ENCODE measurements around the gene RRP8.

DNA sequence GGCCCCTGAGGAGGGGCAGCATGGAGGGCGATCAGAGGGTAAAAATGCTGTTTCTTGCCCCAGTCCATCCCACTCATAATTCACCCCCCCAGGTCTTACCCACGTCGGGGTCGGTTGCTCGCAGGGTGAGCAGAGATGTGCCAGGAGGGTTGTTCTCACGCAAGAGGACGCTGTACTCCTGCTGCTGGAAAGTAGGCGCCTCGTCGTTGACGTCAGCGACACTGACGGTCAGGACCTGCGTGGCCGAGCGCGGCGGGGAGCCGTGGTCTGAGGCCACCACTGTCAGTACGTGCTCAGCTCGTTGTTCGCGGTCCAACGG, 26.1 kb upstream of the RRP8 start:
- TF ChIP-seq, protein P1, sequence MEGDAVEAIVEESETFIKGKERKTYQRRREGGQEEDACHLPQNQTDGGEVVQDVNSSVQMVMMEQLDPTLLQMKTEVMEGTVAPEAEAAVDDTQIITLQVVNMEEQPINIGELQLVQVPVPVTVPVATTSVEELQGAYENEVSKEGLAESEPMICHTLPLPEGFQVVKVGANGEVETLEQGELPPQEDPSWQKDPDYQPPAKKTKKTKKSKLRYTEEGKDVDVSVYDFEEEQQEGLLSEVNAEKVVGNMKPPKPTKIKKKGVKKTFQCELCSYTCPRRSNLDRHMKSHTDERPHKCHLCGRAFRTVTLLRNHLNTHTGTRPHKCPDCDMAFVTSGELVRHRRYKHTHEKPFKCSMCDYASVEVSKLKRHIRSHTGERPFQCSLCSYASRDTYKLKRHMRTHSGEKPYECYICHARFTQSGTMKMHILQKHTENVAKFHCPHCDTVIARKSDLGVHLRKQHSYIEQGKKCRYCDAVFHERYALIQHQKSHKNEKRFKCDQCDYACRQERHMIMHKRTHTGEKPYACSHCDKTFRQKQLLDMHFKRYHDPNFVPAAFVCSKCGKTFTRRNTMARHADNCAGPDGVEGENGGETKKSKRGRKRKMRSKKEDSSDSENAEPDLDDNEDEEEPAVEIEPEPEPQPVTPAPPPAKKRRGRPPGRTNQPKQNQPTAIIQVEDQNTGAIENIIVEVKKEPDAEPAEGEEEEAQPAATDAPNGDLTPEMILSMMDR (IDR thresholded peaks at IDR 0.05 in 2 of 3, conservative IDR thresholded peaks at IDR 0.05 in 1 of 3; ENCODE audit: insufficient read depth in 2 of 3, low read depth in 1 of 3, low read length in 3 of 3): no peak
- TF ChIP-seq GATAD2A (IDR thresholded peaks at IDR 0.05): no peak
- TF ChIP-seq, protein P2, sequence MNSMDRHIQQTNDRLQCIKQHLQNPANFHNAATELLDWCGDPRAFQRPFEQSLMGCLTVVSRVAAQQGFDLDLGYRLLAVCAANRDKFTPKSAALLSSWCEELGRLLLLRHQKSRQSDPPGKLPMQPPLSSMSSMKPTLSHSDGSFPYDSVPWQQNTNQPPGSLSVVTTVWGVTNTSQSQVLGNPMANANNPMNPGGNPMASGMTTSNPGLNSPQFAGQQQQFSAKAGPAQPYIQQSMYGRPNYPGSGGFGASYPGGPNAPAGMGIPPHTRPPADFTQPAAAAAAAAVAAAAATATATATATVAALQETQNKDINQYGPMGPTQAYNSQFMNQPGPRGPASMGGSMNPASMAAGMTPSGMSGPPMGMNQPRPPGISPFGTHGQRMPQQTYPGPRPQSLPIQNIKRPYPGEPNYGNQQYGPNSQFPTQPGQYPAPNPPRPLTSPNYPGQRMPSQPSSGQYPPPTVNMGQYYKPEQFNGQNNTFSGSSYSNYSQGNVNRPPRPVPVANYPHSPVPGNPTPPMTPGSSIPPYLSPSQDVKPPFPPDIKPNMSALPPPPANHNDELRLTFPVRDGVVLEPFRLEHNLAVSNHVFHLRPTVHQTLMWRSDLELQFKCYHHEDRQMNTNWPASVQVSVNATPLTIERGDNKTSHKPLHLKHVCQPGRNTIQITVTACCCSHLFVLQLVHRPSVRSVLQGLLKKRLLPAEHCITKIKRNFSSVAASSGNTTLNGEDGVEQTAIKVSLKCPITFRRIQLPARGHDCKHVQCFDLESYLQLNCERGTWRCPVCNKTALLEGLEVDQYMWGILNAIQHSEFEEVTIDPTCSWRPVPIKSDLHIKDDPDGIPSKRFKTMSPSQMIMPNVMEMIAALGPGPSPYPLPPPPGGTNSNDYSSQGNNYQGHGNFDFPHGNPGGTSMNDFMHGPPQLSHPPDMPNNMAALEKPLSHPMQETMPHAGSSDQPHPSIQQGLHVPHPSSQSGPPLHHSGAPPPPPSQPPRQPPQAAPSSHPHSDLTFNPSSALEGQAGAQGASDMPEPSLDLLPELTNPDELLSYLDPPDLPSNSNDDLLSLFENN (IDR thresholded peaks at IDR 0.05; ENCODE audit: low read depth in 2 of 2, low read length in 2 of 2): no peak
- no peak for TF ChIP-seq CTBP1 (IDR thresholded peaks at IDR 0.05; ENCODE audit: borderline replicate concordance)
- TF ChIP-seq MYBL2 (IDR thresholded peaks at IDR 0.05; ENCODE audit: low read depth): no peak
- no peak for TF ChIP-seq MYBL2 (CRISPR knock-in tag; IDR thresholded peaks at IDR 0.05; ENCODE audit: borderline replicate concordance)
- TF ChIP-seq HNRNPH1 (optimal IDR thresholded peaks at IDR 0.05; ENCODE audit: low read depth, low read length): no peak
- TF ChIP-seq, protein P3, sequence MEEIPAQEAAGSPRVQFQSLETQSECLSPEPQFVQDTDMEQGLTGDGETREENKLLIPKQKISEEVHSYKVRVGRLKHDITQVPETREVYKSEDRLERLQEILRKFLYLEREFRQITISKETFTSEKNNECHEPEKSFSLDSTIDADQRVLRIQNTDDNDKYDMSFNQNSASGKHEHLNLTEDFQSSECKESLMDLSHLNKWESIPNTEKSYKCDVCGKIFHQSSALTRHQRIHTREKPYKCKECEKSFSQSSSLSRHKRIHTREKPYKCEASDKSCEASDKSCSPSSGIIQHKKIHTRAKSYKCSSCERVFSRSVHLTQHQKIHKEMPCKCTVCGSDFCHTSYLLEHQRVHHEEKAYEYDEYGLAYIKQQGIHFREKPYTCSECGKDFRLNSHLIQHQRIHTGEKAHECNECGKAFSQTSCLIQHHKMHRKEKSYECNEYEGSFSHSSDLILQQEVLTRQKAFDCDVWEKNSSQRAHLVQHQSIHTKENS (CRISPR knock-in tag; IDR thresholded peaks at IDR 0.05): no peak
- TF ChIP-seq, protein P4, sequence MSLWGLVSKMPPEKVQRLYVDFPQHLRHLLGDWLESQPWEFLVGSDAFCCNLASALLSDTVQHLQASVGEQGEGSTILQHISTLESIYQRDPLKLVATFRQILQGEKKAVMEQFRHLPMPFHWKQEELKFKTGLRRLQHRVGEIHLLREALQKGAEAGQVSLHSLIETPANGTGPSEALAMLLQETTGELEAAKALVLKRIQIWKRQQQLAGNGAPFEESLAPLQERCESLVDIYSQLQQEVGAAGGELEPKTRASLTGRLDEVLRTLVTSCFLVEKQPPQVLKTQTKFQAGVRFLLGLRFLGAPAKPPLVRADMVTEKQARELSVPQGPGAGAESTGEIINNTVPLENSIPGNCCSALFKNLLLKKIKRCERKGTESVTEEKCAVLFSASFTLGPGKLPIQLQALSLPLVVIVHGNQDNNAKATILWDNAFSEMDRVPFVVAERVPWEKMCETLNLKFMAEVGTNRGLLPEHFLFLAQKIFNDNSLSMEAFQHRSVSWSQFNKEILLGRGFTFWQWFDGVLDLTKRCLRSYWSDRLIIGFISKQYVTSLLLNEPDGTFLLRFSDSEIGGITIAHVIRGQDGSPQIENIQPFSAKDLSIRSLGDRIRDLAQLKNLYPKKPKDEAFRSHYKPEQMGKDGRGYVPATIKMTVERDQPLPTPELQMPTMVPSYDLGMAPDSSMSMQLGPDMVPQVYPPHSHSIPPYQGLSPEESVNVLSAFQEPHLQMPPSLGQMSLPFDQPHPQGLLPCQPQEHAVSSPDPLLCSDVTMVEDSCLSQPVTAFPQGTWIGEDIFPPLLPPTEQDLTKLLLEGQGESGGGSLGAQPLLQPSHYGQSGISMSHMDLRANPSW (CRISPR knock-in tag; IDR thresholded peaks at IDR 0.05): no peak
- no peak for TF ChIP-seq MYC (IDR thresholded peaks at IDR 0.05; ENCODE audit: low read depth, low read length)
- TF ChIP-seq MYC (CRISPR knock-in tag; IDR thresholded peaks at IDR 0.05; ENCODE audit: borderline replicate concordance, low read depth): no peak
- TF ChIP-seq PHF21A (IDR thresholded peaks at IDR 0.05; ENCODE audit: borderline replicate concordance, low read depth): no peak
- no peak for TF ChIP-seq SP1 (CRISPR knock-in tag; IDR thresholded peaks at IDR 0.05)
- TF ChIP-seq, protein P5, sequence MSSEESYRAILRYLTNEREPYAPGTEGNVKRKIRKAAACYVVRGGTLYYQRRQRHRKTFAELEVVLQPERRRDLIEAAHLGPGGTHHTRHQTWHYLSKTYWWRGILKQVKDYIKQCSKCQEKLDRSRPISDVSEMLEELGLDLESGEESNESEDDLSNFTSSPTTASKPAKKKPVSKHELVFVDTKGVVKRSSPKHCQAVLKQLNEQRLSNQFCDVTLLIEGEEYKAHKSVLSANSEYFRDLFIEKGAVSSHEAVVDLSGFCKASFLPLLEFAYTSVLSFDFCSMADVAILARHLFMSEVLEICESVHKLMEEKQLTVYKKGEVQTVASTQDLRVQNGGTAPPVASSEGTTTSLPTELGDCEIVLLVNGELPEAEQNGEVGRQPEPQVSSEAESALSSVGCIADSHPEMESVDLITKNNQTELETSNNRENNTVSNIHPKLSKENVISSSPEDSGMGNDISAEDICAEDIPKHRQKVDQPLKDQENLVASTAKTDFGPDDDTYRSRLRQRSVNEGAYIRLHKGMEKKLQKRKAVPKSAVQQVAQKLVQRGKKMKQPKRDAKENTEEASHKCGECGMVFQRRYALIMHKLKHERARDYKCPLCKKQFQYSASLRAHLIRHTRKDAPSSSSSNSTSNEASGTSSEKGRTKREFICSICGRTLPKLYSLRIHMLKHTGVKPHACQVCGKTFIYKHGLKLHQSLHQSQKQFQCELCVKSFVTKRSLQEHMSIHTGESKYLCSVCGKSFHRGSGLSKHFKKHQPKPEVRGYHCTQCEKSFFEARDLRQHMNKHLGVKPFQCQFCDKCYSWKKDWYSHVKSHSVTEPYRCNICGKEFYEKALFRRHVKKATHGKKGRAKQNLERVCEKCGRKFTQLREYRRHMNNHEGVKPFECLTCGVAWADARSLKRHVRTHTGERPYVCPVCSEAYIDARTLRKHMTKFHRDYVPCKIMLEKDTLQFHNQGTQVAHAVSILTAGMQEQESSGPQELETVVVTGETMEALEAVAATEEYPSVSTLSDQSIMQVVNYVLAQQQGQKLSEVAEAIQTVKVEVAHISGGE (CRISPR knock-in tag; IDR thresholded peaks at IDR 0.05): no peak

Measured in K562 (cell line).